ENCODE measurements around the gene PCED1B. TPM values are rescaled to one million over a fixed set of nuclear protein-coding genes. Genes with fewer than 3 reads are reported as not detected.

The PCED1B gene, protein sequence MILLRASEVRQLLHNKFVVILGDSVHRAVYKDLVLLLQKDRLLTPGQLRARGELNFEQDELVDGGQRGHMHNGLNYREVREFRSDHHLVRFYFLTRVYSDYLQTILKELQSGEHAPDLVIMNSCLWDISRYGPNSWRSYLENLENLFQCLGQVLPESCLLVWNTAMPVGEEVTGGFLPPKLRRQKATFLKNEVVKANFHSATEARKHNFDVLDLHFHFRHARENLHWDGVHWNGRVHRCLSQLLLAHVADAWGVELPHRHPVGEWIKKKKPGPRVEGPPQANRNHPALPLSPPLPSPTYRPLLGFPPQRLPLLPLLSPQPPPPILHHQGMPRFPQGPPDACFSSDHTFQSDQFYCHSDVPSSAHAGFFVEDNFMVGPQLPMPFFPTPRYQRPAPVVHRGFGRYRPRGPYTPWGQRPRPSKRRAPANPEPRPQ
- total RNA-seq = 1 to 10 TPM; 1.6 to 6.2 (median 5.1) TPM

DNA sequence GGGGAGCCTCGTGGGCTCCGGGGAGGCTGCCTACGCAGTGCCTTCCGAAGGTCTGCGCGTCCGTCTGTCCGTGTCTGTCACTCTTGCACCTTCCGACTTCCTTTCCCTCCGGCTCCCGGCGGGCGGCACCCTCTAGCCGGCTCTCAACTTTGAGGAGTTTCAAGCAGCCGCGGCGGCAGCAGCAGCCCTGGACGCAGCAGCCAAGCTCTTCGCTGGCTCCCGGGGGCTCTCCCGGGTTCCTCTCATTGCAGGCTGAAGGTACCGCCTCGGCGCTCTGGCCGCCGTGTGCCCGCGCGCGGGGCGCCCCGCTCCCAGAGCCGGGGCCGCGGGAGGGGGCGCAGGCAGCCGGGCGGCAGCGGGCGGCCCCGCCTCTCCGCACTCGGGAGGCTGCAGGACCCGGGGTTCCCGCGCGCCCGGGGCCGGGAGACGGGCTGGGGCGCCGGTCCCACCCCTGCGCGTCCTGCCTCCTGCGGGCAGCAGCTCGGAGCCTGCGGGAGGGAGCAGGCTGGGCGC lies at the start of gene PCED1B, which contains the start of gene AMIGO2:
Gene PCED1B, plus strand, starts transcription at position 154 of the 513 bp plus-strand sequence. CDS start 155,443 bp downstream, outside the sequence.
Gene AMIGO2, minus strand, starts transcription at position 492 of the 513 bp plus-strand sequence. CDS start 957 bp downstream, outside the sequence.
- peak within 1 kb of the TSS; percentile 74 to 84 (median 77) for H3K4me3 ChIP-seq
- no peaks in the 10 kb centered on the region for H3K9me3 ChIP-seq
- peak; percentile 54 to 66 for DNase-seq (ENCODE audit: low spot score in 2 of 2)
- H3K27me3 ChIP-seq = no peaks in the 10 kb centered on the region
- H3K36me3 ChIP-seq = no peaks in the 10 kb centered on the region
- TF ChIP-seq POLR2AphosphoS5 (IDR thresholded peaks at IDR 0.05) (peak in 1 of 3 donors; percentile 20), POLR2A (IDR thresholded peaks at IDR 0.05) (no peak)
- no peaks in the 10 kb centered on the region for H3K4me1 ChIP-seq
- intact Hi-C loops (cut with DNase I; ENCODE audit: low total_unique reads) = no loop called here
- peak within 1 kb of the TSS; percentile 94 for H3K27ac ChIP-seq

DNA sequence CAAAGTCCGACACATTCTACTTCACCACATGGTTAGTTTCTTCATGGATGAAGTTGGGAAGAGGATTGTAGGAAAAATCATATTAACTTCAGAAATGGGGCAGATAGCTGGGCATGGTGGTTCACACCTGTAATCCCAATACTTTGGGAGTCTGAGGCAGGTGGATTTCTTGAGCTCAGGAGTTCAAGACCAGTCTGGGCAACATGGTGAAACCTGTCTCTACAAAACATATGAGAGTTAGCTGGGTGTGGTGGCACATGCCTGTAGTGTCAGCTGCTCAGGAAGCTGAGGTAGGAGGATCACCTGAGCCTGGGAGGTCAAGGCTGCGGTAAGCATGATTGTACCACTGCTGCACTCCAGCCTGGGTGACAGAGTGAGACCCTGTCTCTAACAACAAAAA lies 49.5 kb upstream of the PCED1B start:
- DNase-seq (ENCODE audit: low spot score in 2 of 2) = no peak
- Histone ChIP-seq H3K27me3 (no peaks in the 10 kb centered on the region), H3K4me1 (no peaks in the 10 kb centered on the region), H3K27ac (no peak overlapping the region), H3K9me3 (no peaks in the 10 kb centered on the region), H3K4me3 (no peak overlapping the region), H3K36me3 (no peaks in the 10 kb centered on the region)
- TF ChIP-seq POLR2A (IDR thresholded peaks at IDR 0.05) (no peak), POLR2AphosphoS5 (IDR thresholded peaks at IDR 0.05) (no peak)
- TF ChIP-seq, protein P1, sequence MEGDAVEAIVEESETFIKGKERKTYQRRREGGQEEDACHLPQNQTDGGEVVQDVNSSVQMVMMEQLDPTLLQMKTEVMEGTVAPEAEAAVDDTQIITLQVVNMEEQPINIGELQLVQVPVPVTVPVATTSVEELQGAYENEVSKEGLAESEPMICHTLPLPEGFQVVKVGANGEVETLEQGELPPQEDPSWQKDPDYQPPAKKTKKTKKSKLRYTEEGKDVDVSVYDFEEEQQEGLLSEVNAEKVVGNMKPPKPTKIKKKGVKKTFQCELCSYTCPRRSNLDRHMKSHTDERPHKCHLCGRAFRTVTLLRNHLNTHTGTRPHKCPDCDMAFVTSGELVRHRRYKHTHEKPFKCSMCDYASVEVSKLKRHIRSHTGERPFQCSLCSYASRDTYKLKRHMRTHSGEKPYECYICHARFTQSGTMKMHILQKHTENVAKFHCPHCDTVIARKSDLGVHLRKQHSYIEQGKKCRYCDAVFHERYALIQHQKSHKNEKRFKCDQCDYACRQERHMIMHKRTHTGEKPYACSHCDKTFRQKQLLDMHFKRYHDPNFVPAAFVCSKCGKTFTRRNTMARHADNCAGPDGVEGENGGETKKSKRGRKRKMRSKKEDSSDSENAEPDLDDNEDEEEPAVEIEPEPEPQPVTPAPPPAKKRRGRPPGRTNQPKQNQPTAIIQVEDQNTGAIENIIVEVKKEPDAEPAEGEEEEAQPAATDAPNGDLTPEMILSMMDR (IDR thresholded peaks at IDR 0.05) = no peak
- intact Hi-C loops (cut with DNase I; ENCODE audit: low total_unique reads) = loop anchor here (2.0 kb wide), 1 partner anchor 57 kb away; no protein-coding TSS in a partner anchor

DNA sequence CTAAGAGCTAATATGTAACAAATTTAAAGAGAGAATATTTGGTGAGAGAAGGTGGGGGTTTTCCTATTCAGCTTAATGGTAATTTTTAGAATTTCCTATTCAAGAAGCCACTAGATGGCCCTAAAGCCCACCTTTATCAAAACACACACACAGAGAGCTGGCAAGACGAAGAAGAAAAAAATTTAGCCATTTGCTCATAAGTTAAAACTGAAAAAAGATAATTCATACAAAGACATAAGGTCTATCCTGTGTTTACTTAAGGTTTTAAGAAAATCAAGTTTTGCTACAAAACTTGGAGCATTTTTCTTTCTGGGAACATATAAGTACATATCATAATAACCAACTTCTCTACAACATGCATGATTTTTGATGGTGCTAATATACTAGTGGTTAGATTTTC lies 46.8 kb upstream of the PCED1B start:
- intact Hi-C loops (cut with DNase I; ENCODE audit: low total_unique reads) = no loop called here
- H3K4me3 ChIP-seq = no peak overlapping the region

DNA sequence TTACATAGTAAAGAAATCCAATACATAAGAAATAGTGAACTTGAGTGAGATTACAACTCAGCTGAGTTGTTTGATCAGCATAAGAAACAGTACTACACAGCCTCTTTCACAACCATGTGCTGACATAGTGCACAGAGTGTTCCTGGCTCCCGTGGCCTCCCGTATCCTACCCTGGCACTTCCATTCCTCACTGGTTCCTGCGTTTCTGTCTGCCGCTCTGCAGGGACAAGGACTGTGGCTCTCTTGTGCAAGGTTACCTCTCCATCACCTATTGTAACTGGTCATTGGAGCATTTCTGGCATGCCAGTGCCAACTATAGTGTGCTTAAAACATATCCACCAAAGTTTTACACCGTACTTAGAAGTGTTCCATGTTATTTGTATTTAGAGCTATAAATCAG lies 46.3 kb upstream of the PCED1B start:
- Histone ChIP-seq H3K36me3 (no peaks in the 10 kb centered on the region), H3K9me3 (no peaks in the 10 kb centered on the region), H3K27me3 (no peaks in the 10 kb centered on the region), H3K4me1 (no peaks in the 10 kb centered on the region), H3K4me3 (no peak overlapping the region), H3K27ac (peak overlapping the region; percentile 12 to 45)
- intact Hi-C loops (cut with DNase I; ENCODE audit: low total_unique reads) = no loop called here
- TF ChIP-seq, protein P1 (IDR thresholded peaks at IDR 0.05) = no peak
- TF ChIP-seq POLR2AphosphoS5 (IDR thresholded peaks at IDR 0.05) = no peak
- TF ChIP-seq POLR2A (IDR thresholded peaks at IDR 0.05) = no peak
- DNase-seq (ENCODE audit: low spot score in 2 of 2) = peak in 1 of 2 donors; percentile 48

More for the DNA sequence above, 46.8 kb upstream of the PCED1B start:
- H3K9me3 ChIP-seq = no peaks in the 10 kb centered on the region
- H3K4me1 ChIP-seq = no peaks in the 10 kb centered on the region
- DNase-seq (ENCODE audit: low spot score in 2 of 2) = no peak
- H3K36me3 ChIP-seq = no peaks in the 10 kb centered on the region
- H3K27ac ChIP-seq = peak overlapping the region in 1 of 2 donors; percentile 12
- TF ChIP-seq, protein P1 (IDR thresholded peaks at IDR 0.05) = peak in 2 of 3 donors; percentile 54 to 65
- no peak for TF ChIP-seq POLR2A (IDR thresholded peaks at IDR 0.05)
- no peaks in the 10 kb centered on the region for H3K27me3 ChIP-seq

DNA sequence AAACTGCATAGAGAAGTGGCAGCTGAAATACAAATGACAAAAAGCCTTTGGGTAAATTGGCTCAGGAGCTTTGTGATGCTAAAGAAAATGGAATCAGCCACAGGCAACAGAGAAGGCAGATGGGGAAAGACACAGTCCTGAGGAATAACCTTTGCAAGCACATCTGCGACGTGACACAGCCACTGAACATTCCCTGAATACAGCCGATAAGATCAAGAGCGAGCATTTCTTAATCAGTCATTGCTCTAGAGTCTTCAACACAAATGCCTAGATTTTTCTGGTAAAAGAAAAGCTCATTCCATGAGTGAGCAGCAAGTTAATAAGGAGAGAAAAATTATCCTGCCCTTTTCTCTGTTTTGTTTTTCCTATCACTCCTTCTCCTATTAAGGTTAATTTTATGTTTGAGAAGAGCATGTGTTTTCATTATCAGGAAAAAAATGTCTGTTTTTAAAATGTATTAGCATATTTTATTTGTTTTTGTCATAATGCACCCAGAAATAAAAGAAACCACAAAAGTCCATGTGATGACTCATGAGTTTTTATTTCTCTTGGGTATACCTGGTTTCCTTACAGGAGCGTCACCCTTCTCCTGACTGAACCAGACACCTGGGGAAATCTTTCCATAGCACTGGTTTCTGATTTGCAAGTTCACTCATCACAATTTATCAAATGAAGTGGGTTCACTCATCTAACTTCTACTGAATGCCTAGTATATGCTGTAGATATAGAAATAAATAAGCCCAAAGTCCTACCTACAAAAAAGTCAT lies 45.4 kb upstream of the PCED1B start:
- no peak for TF ChIP-seq POLR2A (IDR thresholded peaks at IDR 0.05)
- TF ChIP-seq, protein P1 (IDR thresholded peaks at IDR 0.05) = no peak
- no peak for TF ChIP-seq POLR2AphosphoS5 (IDR thresholded peaks at IDR 0.05)
- no peaks in the 10 kb centered on the region for H3K27me3 ChIP-seq
- H3K27ac ChIP-seq = peak overlapping the region; percentile 12 to 45
- intact Hi-C loops (cut with DNase I; ENCODE audit: low total_unique reads) = no loop called here
- H3K4me1 ChIP-seq = no peaks in the 10 kb centered on the region
- no peaks in the 10 kb centered on the region for H3K9me3 ChIP-seq
- H3K36me3 ChIP-seq = no peaks in the 10 kb centered on the region
- no peak overlapping the region for H3K4me3 ChIP-seq
- no peak for DNase-seq (ENCODE audit: low spot score in 2 of 2)
